Naive thymus-derived CD4-positive, alpha-beta T cell (primary cell): ENCODE measurements around the gene TTC8. TPM values are rescaled to one million over a fixed set of nuclear protein-coding genes. Genes with fewer than 3 reads are reported as not detected.
"Not testable (repeated sequence)": the region's sequence is repeated elsewhere in the genome, so short reads cannot be mapped to it uniquely, and the experiment has no call there.

Experiments used
- ATAC-seq: fragments of 150-1000 bp; cut with Tn5 transposase; 2 replicates; pipeline ENCODE4 v1.10.0; 2021; ENCODE audit warnings: mild to moderate bottlenecking, moderate library complexity
- CTCF ChIA-PET: fragments of 350-600 bp; sonication (Branson Sonifier 250); formaldehyde crosslinking; loops from one replicate; lab custom pipeline; 2021; ENCODE audit warnings: antibody characterized with exemption; lab: Charles Lee
- POLR2A ChIA-PET: fragments of 350-600 bp; sonication (Branson Sonifier 250); formaldehyde crosslinking; loops from one replicate; lab custom pipeline; 2021; ENCODE audit warnings: antibody characterized with exemption, inconsistent platforms; lab: Charles Lee
- DNase-seq, 9 donors: peaks; one replicate each; pipeline versions ENCODE4 v3.0.0 to v3.0.0-alpha.2; 2020 to 2022; ENCODE audit warnings: mixed read lengths in 1 of 9
- H3K27ac ChIP-seq: one replicate; pipeline ENCODE4 v1.7.0; 2013; ENCODE audit warnings: mild to moderate bottlenecking, low read depth, low read length, moderate library complexity
- H3K27me3 ChIP-seq, 2 donors: one replicate each; pipeline ENCODE4 v1.7.0; 2013; ENCODE audit warnings: low read length in 2 of 2, mild to moderate bottlenecking in 2 of 2, moderate library complexity in 2 of 2; ENCODE audit not compliant: control insufficient read depth in 2 of 2, insufficient read depth in 2 of 2
- H3K36me3 ChIP-seq, 3 experiments: 1 replicate in 2 of 3; 2 replicates in 1 of 3; pipeline ENCODE4 v1.7.0; 2013; ENCODE audit warnings: low read length in 3 of 3, mild to moderate bottlenecking in 3 of 3, moderate library complexity in 1 of 3; ENCODE audit not compliant: insufficient read depth in 3 of 3, control insufficient read depth in 2 of 3
- H3K4me1 ChIP-seq, 2 donors: one replicate each; pipeline ENCODE4 v1.7.0; 2013; ENCODE audit warnings: low read length in 2 of 2, mild to moderate bottlenecking in 2 of 2, moderate library complexity in 1 of 2; ENCODE audit not compliant: control insufficient read depth in 2 of 2, insufficient read depth in 2 of 2
- H3K4me3 ChIP-seq: 2 replicates; pipeline ENCODE4 v1.7.0; 2013; ENCODE audit warnings: mild to moderate bottlenecking, low read length
- H3K9me3 ChIP-seq, 3 experiments: 1 replicate in 2 of 3; 2 replicates in 1 of 3; pipeline ENCODE4 v1.7.0; 2013; ENCODE audit warnings: low read length in 3 of 3; ENCODE audit not compliant: control insufficient read depth in 2 of 3
- H3K27ac Mint-ChIP-seq, 9 donors: one replicate each; pipeline ENCODE4 v1.8.0; 2020 to 2022; ENCODE audit warnings: mixed read lengths in 9 of 9, mild to moderate bottlenecking in 8 of 9, moderate library complexity in 5 of 9, inconsistent platforms in 2 of 9
- H3K27me3 Mint-ChIP-seq, 5 donors: one replicate each; pipeline ENCODE4 v1.8.0; 2021 to 2022; ENCODE audit warnings: mixed read lengths in 5 of 5, mild to moderate bottlenecking in 1 of 5
- H3K36me3 Mint-ChIP-seq, 5 donors: one replicate each; pipeline ENCODE4 v1.8.0; 2020 to 2022; ENCODE audit warnings: mixed read lengths in 5 of 5, mild to moderate bottlenecking in 3 of 5, inconsistent platforms in 1 of 5
- H3K4me1 Mint-ChIP-seq, 7 donors: one replicate each; pipeline ENCODE4 v1.8.0; 2020 to 2022; ENCODE audit warnings: mixed read lengths in 7 of 7, mild to moderate bottlenecking in 3 of 7, inconsistent platforms in 1 of 7
- H3K4me3 Mint-ChIP-seq, 10 donors: one replicate each; pipeline ENCODE4 v1.8.0; 2020 to 2022; ENCODE audit warnings: mild to moderate bottlenecking in 10 of 10, mixed read lengths in 10 of 10, moderate library complexity in 6 of 10, inconsistent platforms in 2 of 10
- H3K9me3 Mint-ChIP-seq, 11 donors: one replicate each; pipeline ENCODE4 v1.8.0; 2020 to 2022; ENCODE audit warnings: mixed read lengths in 11 of 11, mild to moderate bottlenecking in 4 of 11, inconsistent platforms in 1 of 11, moderate library complexity in 1 of 11
- intact Hi-C, 2 donors: fragments of 100-400 bp; cut with micrococcal nuclease; formaldehyde crosslinking; loops; one replicate each; pipeline ENCODE4 v1.15.1; 2023
- polyA plus RNA-seq, 2 donors: library from polyadenylated mRNA; unstranded; fragments of 300-500 nt; fragmentation: Illumina TruSeq; gene quantifications; one replicate each; pipeline ENCODE4 v1.2.3, GENCODE V29; 2021
- total RNA-seq, 6 experiments: library from RNA in 5 of 6; stranded (reverse) in 5 of 6; gene quantifications; 1 replicate in 5 of 6; 2 replicates in 1 of 6; pipeline ENCODE4 v1.2.3 and lab custom pipeline; 2021 to 2026

Gene TTC8
- total RNA-seq (1 to 10 TPM; 1.8 to 3.4 (median 2.1) TPM), polyA plus RNA-seq (1 to 10 TPM; 1.3 to 2.2 TPM), total RNA-seq (lab: John Stamatoyannopoulos, UW) (2.2 reads per million, percentile 10 among the genes with 10 or more reads in this experiment)

DNA sequence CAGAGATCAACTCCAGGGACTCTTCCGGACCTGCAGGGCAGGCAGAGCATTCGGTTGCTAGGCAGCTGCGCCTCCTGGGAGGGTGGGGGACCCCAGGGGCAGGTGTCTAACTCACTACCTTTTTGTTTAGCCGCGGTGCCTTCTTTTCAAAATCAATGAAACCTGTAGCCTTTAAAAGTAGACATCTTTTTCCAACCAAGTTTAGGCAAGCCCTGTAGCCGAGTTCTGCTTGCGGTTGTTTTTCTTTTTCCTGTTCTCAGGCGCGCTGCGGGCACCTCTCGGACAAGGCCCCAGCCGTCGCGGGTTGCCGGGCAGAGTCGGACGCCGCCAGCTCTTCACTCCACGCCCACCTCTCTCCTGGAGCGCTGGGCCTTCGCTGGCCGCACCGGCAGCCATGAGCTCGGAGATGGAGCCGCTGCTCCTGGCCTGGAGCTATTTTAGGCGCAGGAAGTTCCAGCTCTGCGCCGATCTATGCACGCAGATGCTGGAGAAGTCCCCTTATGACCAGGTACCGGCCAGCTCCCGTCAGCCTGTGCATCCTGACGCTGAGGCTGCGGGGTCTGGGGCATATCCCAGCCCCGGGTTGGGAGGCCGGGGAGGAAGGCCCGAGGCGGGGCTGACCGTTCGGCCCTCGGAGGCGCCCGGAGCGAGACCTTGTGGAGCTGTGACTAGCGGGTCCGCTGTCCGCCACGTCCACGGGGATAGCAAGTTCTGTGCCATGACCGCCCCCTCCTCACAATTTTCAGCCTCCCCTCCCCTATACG lies at the start of gene TTC8:
Gene TTC8, plus strand, starts transcription at position 338 of the 764 bp plus-strand sequence. Its CDS starts 57 bp downstream, at position 395.
- CTCF ChIA-PET, result interaction anchor here (0.6 to 1.4 kb wide), 2 partner anchors 33 to 150 kb away, joined by 3 to 4 read pairs; no protein-coding TSS in a partner anchor
- peaks cover 0 to 13% (median 11%) of the 10 kb centered on the region in 7 donors for H3K4me1 Mint-ChIP-seq
- POLR2A ChIA-PET, result interaction anchor here (1.2 to 2.3 kb wide), 3 partner anchors 27 to 1572 kb away, joined by 3 to 30 read pairs (median 4); partner anchors contain the start of genes CALM1 and EML5

DNA sequence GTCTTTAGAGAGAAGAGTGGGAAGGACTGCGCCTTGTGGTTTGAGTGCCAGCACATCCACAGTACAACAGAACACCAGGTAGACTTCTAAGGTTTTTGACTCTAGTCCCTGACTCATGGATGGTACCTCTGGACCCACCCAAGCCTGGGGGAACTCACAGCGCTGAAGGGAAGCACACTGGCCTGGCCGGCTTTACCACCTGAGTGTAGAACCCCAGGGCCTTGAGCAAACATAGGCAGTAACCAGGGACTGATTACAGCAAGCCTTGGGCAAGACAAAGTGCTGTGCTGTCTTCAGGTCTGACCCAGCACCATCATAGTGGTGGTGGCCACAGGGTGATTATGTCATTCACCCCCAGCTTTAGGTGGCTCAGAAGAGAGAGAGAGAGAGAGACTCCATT lies 48.9 kb upstream of the TTC8 start:
- H3K27me3 Mint-ChIP-seq, result no peaks in the 10 kb centered on the region
- no peak overlapping the region for H3K27ac Mint-ChIP-seq
- peaks cover 0 to 24% (median 12%) of the 10 kb centered on the region in 5 donors for H3K36me3 Mint-ChIP-seq
- H3K4me1 Mint-ChIP-seq, result peaks cover 0 to 16% (median 4%) of the 10 kb centered on the region in 7 donors
- no peak overlapping the region for H3K27ac ChIP-seq
- intact Hi-C loops, result no loop called here
- no peaks in the 10 kb centered on the region for H3K27me3 ChIP-seq
- CTCF ChIA-PET, result interaction anchor here (1.6 kb wide), 1 partner anchor 18 kb away, joined by 3 read pairs; the partner anchor contains the start of gene EML5
- no peak for DNase-seq
- H3K4me3 ChIP-seq, result no peak overlapping the region
- H3K9me3 Mint-ChIP-seq, result peaks cover 0 to 4% (median 0%) of the 10 kb centered on the region in 11 donors
- POLR2A ChIA-PET, result no interaction called here
- no peaks in the 10 kb centered on the region for H3K4me1 ChIP-seq
- ATAC-seq, result no peak
- no peaks in the 10 kb centered on the region for H3K9me3 ChIP-seq
- no peak overlapping the region for H3K4me3 Mint-ChIP-seq
- H3K36me3 ChIP-seq, result no peaks in the 10 kb centered on the region

More for the DNA sequence above, at the start of gene TTC8:
- H3K27ac Mint-ChIP-seq, result peak within 1 kb of the TSS; percentile 97 to 99 (median 99)
- peak; percentile 75 to 92 (median 88) for DNase-seq
- H3K27me3 Mint-ChIP-seq, result peaks cover 0 to 30% (median 8%) of the 10 kb centered on the region in 5 donors
- peak; percentile 98 for ATAC-seq
- Histone ChIP-seq H3K27ac (peak within 1 kb of the TSS; percentile 85), H3K9me3 (no peaks in the 10 kb centered on the region), H3K4me3 (peak within 1 kb of the TSS; percentile 74), H3K36me3 (no peaks in the 10 kb centered on the region), H3K27me3 (no peaks in the 10 kb centered on the region), H3K4me1 (peaks cover 5 to 6% of the 10 kb centered on the region in 2 donors)
- no peaks in the 10 kb centered on the region for H3K36me3 Mint-ChIP-seq
- peak within 1 kb of the TSS; percentile 72 to 98 (median 90) for H3K4me3 Mint-ChIP-seq
- intact Hi-C loops, result loop anchor here (1.0 to 10.0 kb wide), 8 partner anchors 32 to 1506 kb away; partner anchors contain the start of genes EML5 (in 2 of the 2), ZC3H14 (in 2 of the 2), EFCAB11 (in 1 of the 2) and GALC (in 1 of the 2)
- no peaks in the 10 kb centered on the region for H3K9me3 Mint-ChIP-seq

DNA sequence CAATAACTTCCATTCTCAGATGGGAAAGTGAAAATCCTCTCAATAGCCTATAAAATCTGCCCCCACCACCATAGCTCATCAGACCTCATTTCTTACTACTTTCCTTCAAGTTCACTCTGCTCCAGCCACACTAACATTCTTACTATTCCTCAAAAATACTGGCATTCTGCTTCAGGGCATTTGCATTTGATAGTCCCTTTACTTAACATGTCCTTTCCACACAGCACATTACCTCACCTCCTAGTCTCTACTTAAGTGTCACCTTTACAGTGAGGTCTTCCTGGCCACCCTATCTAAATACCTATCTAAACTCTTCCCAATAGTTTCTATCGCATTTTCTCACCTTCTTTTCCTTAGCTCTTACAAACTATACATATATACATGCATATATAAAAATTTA lies 38.5 kb upstream of the TTC8 start:
- DNase-seq (no peak), ATAC-seq (no peak)
- H3K4me1 ChIP-seq, result peaks cover 0 to 3% of the 10 kb centered on the region in 2 donors
- Mint-ChIP-seq H3K36me3 (peaks cover 11 to 42% (median 29%) of the 10 kb centered on the region in 5 donors), H3K9me3 (peaks cover 12 to 44% (median 23%) of the 10 kb centered on the region in 11 donors), H3K27ac (peak overlapping the region in 1 of 9 donors; percentile 60), H3K4me1 (peaks cover 2 to 22% (median 9%) of the 10 kb centered on the region in 7 donors), H3K4me3 (no peak overlapping the region), H3K27me3 (peaks cover 0 to 18% (median 5%) of the 10 kb centered on the region in 5 donors)
- H3K27me3 ChIP-seq, result no peaks in the 10 kb centered on the region
- peaks cover 0 to 11% (median 10%) of the 10 kb centered on the region in 3 experiments for H3K9me3 ChIP-seq
- intact Hi-C loops, result no loop called here
- H3K4me3 ChIP-seq, result no peak overlapping the region
- H3K27ac ChIP-seq, result no peak overlapping the region
- POLR2A ChIA-PET, result no interaction called here
- CTCF ChIA-PET, result no interaction called here
- H3K36me3 ChIP-seq, result no peaks in the 10 kb centered on the region

DNA sequence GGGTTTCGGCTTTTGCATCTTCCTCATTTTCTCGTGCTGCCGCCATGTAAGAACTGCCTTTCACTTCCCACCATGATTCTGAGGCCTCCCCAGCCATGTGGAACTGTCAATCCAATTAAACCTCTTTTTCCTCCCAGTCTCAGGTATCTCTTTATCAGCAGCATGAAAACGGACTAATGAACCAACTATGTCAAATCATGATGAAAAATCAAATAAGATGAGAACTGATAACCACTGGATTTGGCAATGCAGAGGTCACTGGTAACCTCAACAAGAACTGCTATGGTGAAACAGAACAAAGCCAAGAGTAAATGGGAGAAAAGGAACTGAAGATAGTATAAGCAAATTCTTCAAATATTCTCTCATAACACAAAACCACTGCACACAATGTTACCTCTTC lies 37.7 kb upstream of the TTC8 start:
- Mint-ChIP-seq H3K27me3 (peaks cover 0 to 20% (median 5%) of the 10 kb centered on the region in 5 donors), H3K9me3 (peaks cover 11 to 41% (median 23%) of the 10 kb centered on the region in 11 donors), H3K36me3 (peaks cover 11 to 34% (median 23%) of the 10 kb centered on the region in 5 donors), H3K27ac (no peak overlapping the region), H3K4me3 (no peak overlapping the region), H3K4me1 (peaks cover 5 to 30% (median 17%) of the 10 kb centered on the region in 7 donors)
- H3K36me3 ChIP-seq, result no peaks in the 10 kb centered on the region
- H3K27ac ChIP-seq, result no peak overlapping the region
- CTCF ChIA-PET, result no interaction called here
- DNase-seq (no peak), ATAC-seq (no peak)
- no peaks in the 10 kb centered on the region for H3K27me3 ChIP-seq
- POLR2A ChIA-PET, result no interaction called here
- H3K4me1 ChIP-seq, result peaks cover 7% of the 10 kb centered on the region in 2 donors
- intact Hi-C loops, result no loop called here
- H3K4me3 ChIP-seq, result no peak overlapping the region
- peaks cover 0 to 11% (median 10%) of the 10 kb centered on the region in 3 experiments for H3K9me3 ChIP-seq

DNA sequence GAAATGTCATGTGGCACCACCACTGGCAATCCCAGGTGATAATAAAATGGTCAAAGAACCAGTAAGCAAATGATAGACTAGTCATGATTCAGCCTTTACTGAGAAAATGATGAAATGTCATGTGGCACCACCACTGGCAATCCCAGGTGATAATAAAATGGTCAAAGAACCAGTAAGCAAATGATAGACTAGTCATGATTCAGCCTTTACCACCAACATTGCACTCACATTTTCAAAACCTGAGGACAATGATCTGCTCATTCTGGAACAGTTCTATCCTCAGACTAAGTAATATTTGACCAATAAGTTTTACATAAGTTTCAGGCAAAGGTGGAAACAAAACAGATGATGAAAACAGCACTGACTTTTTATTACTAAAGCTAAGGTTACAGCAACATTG lies 34.9 kb upstream of the TTC8 start:
- H3K27me3 ChIP-seq, DNase-seq, ATAC-seq, H3K27ac ChIP-seq, H3K4me3 Mint-ChIP-seq, CTCF ChIA-PET, H3K36me3 ChIP-seq, H3K27ac Mint-ChIP-seq, H3K4me3 ChIP-seq, intact Hi-C loops, POLR2A ChIA-PET, H3K9me3 ChIP-seq: not testable (repeated sequence)
- Mint-ChIP-seq H3K9me3 (peaks cover 0 to 15% (median 4%) of the 10 kb centered on the region in 11 donors), H3K4me1 (peaks cover 11 to 36% (median 19%) of the 10 kb centered on the region in 7 donors), H3K36me3 (peaks cover 2 to 13% (median 7%) of the 10 kb centered on the region in 5 donors), H3K27me3 (peaks cover 0 to 29% (median 5%) of the 10 kb centered on the region in 5 donors)
- H3K4me1 ChIP-seq, result peaks cover 7 to 10% of the 10 kb centered on the region in 2 donors

DNA sequence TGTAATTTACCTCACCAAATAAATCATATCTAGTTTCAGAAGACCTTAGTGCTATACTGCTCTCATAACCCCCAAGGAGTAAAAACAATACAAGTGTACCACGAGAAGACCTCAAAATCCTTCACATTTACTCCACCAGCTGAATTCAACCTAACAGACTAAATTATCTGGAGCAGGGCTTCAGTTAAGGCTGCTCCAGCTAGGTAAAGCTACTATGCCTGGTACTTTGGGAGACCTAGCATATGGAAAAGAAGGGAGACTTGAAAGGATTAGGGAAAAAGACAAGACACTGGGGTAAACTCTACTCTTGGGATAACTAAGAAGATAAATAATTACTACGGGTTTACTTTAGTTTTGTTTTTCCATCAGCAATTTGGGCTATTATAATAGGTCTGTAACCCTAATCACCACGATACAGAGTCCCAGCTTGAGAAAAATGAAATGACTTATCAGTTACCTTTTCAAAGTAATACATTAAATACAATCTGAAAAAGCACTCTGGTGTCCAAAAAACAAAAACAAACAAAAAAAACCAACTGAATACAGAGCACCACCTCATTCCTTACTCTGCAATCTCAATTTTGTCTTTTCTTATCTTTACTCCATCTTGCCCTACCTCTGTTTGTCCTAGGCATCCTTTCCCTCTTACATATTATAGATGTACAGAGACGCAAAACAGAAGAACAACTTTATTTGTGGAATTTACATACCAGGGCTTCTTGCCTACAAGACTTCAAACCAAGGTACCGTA lies 33.8 kb upstream of the TTC8 start:
- ChIA-PET POLR2A (interaction anchor here (2.7 kb wide), 1 partner anchor 34 kb away, joined by 30 read pairs; the partner anchor contains the start of gene TTC8), CTCF (interaction anchor here (1.7 kb wide), 1 partner anchor 34 kb away, joined by 4 read pairs; the partner anchor contains the start of gene TTC8)
- H3K4me3 Mint-ChIP-seq, result peak overlapping the region; percentile 53 to 93 (median 91)
- peak overlapping the region in 4 of 9 donors; percentile 51 to 81 (median 58) for H3K27ac Mint-ChIP-seq
- intact Hi-C loops, result loop anchor here (5.0 to 10.0 kb wide), 5 partner anchors 627 to 1592 kb away; partner anchors contain the start of genes FOXN3 (in 1 of the 2), GPR65 (in 1 of the 2) and PSMC1 (in 1 of the 2)
- no peaks in the 10 kb centered on the region for H3K9me3 ChIP-seq
- DNase-seq (no peak), ATAC-seq (no peak)
- peaks cover 9 to 29% (median 19%) of the 10 kb centered on the region in 7 donors for H3K4me1 Mint-ChIP-seq
- H3K4me3 ChIP-seq, result no peak overlapping the region
- H3K27ac ChIP-seq, result no peak overlapping the region
- H3K36me3 Mint-ChIP-seq, result peaks cover 2 to 6% (median 4%) of the 10 kb centered on the region in 5 donors
- H3K9me3 Mint-ChIP-seq, result peaks cover 0 to 4% (median 0%) of the 10 kb centered on the region in 11 donors
- no peaks in the 10 kb centered on the region for H3K27me3 ChIP-seq
- H3K27me3 Mint-ChIP-seq, result peaks cover 0 to 36% (median 5%) of the 10 kb centered on the region in 5 donors
- H3K4me1 ChIP-seq, result peaks cover 7 to 10% of the 10 kb centered on the region in 2 donors
- no peaks in the 10 kb centered on the region for H3K36me3 ChIP-seq
